GM18861 (cell line): ENCODE measurements around the gene TCL1B.

Experiments
- ATAC-seq: cut with Tn5 transposase; IDR thresholded peaks from one replicate; pipeline ENCODE4 v1.9.1; 2021; ENCODE audit not compliant: unreplicated experiment

Gene TCL1B

GRCh38 chr14:95700221-95700976, 14.2 kb downstream of the TCL1B start:
- ATAC-seq = no peak

GRCh38 chr14:95701846-95702221, 15.6 kb downstream of the TCL1B start:
- no peak for ATAC-seq

- no peak for ATAC-seq
These were observed 17.1 kb downstream of the TCL1B start for GRCh38 chr14:95703341-95703740.

GRCh38 chr14:95703805-95704204, 17.6 kb downstream of the TCL1B start:
- no peak for ATAC-seq

- ATAC-seq = no peak
These were observed 19.3 kb downstream of the TCL1B start for GRCh38 chr14:95705518-95705917.

- ATAC-seq = no peak
These were observed 21.1 kb downstream of the TCL1B start for GRCh38 chr14:95707327-95707726.

GRCh38 chr14:95710106-95710505, 23.9 kb downstream of the TCL1B start:
- no peak for ATAC-seq

GRCh38 chr14:95711476-95712176, 25.4 kb downstream of the TCL1B start:
- ATAC-seq = no peak

- no peak for ATAC-seq
These were observed 26.2 kb downstream of the TCL1B start for GRCh38 chr14:95712398-95712797.

GRCh38 chr14:95713596-95714371, 27.6 kb downstream of the TCL1B start, which contains the start of gene TCL1A:
Gene TCL1A (minus strand): TSS chr14:95714125. CDS start chr14:95714066, 59 bp downstream.
- ATAC-seq = no peak

- no peak for ATAC-seq
These were observed 36.4 kb downstream of the TCL1B start for GRCh38 chr14:95722525-95723190.

- peak; percentile 78 for ATAC-seq
These were observed 39.6 kb downstream of the TCL1B start for GRCh38 chr14:95725685-95726336.

- ATAC-seq = no peak
These were observed 41.0 kb downstream of the TCL1B start for GRCh38 chr14:95727056-95727700.

- peak; percentile 50 for ATAC-seq
These were observed 43.3 kb downstream of the TCL1B start for GRCh38 chr14:95729402-95730028.

- ATAC-seq = no peak
These were observed 43.9 kb downstream of the TCL1B start for GRCh38 chr14:95730126-95730525.

- ATAC-seq = no peak
These were observed 47.0 kb downstream of the TCL1B start for GRCh38 chr14:95733212-95733611.

GRCh38 chr14:95739356-95739755, 53.1 kb downstream of the TCL1B start:
- no peak for ATAC-seq

- no peak for ATAC-seq
These were observed 54.8 kb downstream of the TCL1B start for GRCh38 chr14:95741038-95741490.

- no peak for ATAC-seq
These were observed 55.6 kb downstream of the TCL1B start for GRCh38 chr14:95741781-95742180.
